Erythroblast (primary cell): ENCODE measurements around the gene CTNNA2.

Experiments
- GATA1 ChIP-seq: IDR thresholded peaks from 2 replicates; pipeline ENCODE4 v1.6.1; 2011; ENCODE audit warnings: low read depth, mild to moderate bottlenecking, control low read depth, low read length, moderate library complexity
- POLR2A ChIP-seq: IDR thresholded peaks from 2 replicates; pipeline ENCODE4 v1.6.1; 2011; ENCODE audit warnings: mild to moderate bottlenecking, low read length

- TF ChIP-seq POLR2A, result no peak
- TF ChIP-seq GATA1, result no peak
These were observed 211.0 kb downstream of the CTNNA2 start for GRCh38 chr2:79723830-79724229.
